GM12875 (cell line): ENCODE measurements around the gene PHETA1.
"Not testable (repeated sequence)": the region's sequence is repeated elsewhere in the genome, so short reads cannot be mapped to it uniquely, and the experiment has no call there.

Experiments used
- H3K4me3 ChIP-seq: one replicate; pipeline ENCODE4 v1.5.1; 2011; ENCODE audit warnings: low read depth, low read length, control low read depth
- TF ChIP-seq, protein P1 (sequence below): IDR thresholded peaks from 2 replicates; pipeline ENCODE4 v1.5.1; 2011; ENCODE audit warnings: low read depth, mild to moderate bottlenecking, control low read depth, inconsistent platforms, low read length, moderate library complexity, borderline replicate concordance; ENCODE audit not compliant: insufficient read depth

PHETA1 gene

DNA sequence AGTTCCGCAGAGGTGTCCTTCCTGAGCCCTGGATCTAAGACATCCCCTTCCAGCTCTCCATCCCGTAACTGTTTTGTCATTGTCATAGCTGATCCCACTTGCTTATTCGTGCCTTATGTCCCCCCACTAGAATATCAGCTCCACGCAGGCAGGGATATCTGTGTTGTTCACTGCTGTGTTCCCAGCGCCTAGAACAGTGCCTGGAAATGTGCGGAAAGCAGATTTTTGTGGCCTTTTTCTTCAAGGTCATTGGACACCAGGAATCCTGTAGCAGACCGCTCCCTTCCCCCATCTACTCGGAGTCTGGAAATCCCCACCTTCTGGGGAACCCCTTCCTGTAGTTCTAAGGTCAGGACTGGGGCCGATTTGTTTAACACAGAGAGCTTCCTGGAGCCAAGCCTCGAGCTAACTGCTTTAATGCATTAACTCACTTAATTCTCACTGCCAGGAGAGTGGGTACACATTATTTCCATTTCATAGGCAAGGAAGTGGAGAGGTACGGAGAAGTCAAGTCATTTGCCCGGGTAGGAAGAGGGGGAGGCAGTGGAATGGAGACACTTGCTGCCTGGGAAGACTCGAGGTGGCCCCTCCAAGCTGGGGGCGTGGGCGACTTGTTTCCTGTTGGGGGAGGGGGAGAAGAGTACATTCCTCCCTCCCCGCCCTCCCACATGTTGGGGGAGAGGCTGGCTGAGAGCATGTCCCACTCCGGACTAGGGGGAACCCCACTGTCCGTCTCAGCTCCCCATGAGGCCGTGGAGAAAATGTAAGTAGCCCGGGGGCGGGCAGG lies 35.7 kb upstream of the PHETA1 start:
- peak overlapping the region; percentile 61 for H3K4me3 ChIP-seq
- TF ChIP-seq, protein P1, sequence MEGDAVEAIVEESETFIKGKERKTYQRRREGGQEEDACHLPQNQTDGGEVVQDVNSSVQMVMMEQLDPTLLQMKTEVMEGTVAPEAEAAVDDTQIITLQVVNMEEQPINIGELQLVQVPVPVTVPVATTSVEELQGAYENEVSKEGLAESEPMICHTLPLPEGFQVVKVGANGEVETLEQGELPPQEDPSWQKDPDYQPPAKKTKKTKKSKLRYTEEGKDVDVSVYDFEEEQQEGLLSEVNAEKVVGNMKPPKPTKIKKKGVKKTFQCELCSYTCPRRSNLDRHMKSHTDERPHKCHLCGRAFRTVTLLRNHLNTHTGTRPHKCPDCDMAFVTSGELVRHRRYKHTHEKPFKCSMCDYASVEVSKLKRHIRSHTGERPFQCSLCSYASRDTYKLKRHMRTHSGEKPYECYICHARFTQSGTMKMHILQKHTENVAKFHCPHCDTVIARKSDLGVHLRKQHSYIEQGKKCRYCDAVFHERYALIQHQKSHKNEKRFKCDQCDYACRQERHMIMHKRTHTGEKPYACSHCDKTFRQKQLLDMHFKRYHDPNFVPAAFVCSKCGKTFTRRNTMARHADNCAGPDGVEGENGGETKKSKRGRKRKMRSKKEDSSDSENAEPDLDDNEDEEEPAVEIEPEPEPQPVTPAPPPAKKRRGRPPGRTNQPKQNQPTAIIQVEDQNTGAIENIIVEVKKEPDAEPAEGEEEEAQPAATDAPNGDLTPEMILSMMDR: no peak

DNA sequence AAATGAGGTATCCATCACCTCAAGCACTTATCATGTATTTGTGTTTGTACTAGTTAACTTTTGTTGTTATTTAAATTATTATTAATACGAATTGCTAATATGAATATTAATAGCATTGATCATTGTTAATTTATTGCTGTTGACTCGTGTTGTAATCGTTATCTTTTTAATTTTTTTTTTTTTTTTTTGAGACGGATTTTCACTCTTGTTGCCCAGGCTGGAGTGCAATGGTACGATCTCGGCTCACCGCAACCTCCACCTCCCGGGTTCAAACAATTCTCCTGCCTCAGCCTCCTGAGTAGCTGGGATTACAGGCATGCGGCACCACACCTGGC lies 33.6 kb upstream of the PHETA1 start:
- not testable (repeated sequence) for H3K4me3 ChIP-seq

DNA sequence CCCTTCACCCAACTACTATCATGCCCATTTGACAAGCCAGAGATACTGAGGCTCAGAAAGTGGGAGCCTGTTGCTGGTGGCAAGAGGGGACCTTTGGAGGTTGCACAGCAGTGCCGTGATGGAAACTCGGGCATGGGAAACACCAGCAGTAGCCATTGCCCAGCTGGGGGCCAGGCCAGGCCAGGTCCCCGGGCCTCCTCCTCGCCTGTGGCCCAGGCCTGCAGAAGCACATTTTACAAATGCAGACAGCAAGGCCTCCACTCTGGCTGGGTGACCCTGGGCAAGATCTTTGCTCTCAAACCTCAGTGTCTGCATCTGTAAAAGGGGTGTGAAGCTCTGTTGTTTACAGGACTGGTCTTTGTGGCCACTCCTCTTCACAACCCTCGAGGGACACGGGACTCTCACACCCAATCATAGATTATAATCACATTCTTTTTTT lies 32.3 kb upstream of the PHETA1 start:
- TF ChIP-seq, protein P1: no peak
- H3K4me3 ChIP-seq: no peak overlapping the region

DNA sequence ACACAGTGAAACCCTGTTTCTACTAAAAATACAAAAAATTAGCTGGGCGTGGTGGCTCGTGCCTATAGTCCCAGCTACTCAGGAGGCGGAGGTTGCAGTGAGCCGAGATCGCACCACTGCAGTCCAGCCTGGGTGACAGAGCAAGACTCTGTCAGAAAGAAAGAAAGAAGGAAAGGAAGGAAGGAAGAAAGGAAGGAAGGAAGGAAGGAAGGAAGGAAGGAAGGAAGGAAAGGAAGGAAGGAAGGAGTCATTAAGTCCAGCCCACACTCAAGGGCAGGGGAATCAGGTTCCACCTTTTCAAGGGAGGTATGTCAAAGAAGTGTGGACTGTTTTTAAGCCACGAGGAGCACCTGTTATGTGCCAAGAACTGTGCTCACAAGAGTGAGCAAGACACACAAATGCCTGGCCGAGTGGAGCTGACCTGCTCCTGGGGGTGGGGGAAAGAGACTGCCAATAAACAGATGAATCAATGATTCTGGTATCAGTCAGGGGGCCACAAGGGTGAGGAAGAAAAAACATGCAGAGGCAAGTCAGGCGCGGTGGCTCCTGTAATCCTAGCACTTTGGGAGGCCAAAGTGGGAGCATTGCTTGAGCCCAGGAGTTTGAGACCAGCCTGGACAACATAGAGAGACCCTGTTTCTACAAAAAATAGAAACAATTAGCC lies 31.0 kb upstream of the PHETA1 start:
- not testable (repeated sequence) for H3K4me3 ChIP-seq

DNA sequence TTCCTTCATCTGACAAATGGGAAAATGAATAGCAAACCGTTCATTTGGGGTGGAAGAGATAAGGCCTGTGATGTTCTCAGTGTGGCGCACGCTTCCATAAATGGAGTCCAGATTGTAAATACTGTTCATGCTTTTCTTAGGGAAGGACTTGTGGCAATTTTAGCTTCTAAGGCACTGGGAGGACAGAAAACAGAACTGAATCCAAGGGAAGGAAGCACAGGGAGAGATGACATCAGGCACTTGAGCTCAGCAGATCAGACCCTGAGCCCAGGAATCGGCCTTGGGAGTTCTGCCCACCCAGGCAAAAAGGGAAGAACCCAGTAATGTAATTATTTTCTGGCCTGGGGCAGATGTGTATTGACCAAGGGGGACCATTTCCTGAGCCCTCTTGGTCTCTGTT lies 29.6 kb upstream of the PHETA1 start:
- TF ChIP-seq, protein P1: no peak
- H3K4me3 ChIP-seq: no peak overlapping the region

DNA sequence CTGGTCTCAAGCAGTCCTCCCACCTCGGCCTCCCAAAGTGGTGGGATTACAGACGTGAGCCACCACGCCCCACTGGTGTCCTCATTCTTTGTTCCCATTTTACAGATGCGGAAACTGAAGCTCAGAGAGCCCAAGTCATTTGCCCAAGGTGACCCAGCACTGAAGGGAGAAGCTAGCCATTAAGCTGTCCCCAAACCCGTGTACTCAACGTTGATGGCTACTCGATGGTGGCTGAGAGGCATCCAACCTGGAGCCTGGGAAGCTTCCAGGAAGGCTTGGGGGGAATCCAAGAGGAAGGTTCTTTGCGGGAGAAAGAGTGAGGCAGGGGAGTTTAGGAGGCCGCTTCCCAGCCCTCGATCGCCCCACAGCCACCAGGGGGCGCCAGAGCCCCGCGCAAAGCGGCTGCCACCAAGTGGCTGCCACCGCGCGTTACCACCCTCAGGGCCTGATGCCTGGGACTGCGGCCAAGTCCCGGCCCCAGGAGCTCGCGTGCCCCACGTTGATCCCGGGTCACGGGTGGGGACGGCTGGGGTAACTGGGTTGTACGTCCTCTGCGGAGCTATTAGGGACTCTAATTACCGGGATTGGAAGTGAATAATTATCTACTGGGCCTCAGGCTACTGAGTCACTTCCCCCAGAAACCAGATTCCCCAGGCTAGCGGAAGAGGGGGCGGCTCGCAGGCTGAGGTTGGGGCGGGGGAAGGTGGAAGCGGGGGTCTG lies 28.0 kb upstream of the PHETA1 start:
- TF ChIP-seq, protein P1: peak; percentile 100
- H3K4me3 ChIP-seq: peak overlapping the region; percentile 15

DNA sequence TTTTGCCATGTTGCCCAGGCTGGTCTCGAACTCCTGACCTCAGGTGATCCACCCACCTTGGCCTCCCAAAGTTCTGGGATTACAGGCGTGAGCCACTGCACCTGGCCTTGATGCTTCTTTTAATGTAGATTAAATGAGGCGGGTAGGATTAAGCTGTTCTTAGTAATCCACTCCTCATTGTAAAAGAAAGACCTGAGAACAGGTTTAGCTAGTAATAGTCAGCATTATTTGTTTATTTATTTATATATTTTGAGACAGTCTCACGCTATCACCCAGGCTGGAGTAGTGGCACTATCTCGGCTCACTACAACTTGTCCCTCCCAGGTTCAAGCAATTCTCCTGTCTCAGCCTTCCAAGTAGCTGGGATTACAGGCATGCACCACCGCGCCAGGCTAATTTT lies 27.4 kb upstream of the PHETA1 start:
- H3K4me3 ChIP-seq: not testable (repeated sequence)

DNA sequence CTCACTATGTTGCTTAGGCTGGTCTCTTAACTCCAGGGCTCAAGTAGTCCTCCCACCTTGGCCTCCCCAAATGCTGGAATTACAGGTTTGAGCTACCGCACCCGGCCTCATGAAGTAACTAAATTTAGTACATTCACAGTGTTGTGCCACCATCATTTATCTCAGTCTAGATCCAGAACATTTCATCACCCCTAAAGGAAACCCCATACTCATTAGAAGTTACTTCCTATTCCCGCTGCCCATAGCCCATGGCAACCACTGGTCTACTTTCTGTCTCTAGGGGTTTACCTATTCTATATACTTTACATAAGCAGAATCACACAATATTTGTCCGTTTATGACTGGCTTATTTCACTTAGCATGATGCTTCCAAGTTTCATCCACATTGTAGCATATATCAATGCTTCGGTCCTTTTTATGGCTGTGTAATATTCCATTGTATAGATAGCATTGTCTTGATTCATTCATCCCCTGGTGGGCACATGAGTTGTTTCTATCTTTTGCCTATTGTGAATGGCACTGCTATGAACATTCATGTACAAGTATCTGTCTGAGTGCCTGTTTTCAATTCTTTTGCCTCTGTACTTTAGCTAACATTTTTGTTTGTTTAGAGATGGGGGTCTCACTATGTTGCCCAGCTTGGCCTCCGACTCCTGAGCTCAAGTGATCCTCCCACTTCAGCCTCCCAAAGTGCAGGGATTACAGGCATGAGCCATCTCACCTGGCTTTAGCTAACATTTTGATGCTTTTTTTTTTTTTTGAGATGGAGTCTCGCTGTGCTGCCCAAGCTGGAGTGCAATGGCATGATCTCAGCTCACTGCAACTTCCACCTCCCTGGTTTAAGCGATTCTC lies 26.7 kb upstream of the PHETA1 start:
- TF ChIP-seq, protein P1: no peak
- H3K4me3 ChIP-seq: no peak overlapping the region
